Fibroblast of mammary gland (primary cell): ENCODE results near the gene GPR39.

Source experiments
- DNase-seq: peaks from one replicate; pipeline ENCODE4 v3.0.0-alpha.2; 2010; ENCODE audit warnings: low read depth
- H3K4me3 ChIP-seq: 2 replicates; pipeline ENCODE4 v1.5.1; 2011; ENCODE audit warnings: low read depth, mild to moderate bottlenecking, low read length, moderate library complexity; ENCODE audit not compliant: control insufficient read depth
- CTCF ChIP-seq: conservative IDR thresholded peaks from 2 replicates; pipeline ENCODE4 v1.5.1; 2011; ENCODE audit warnings: low read depth, low read length, inconsistent platforms; ENCODE audit not compliant: control insufficient read depth, insufficient read depth

The GPR39 gene

GRCh38 chr2:132665401-132666140, 249.0 kb downstream of the GPR39 start:
- DNase-seq, result no peak
- no peak overlapping the region for H3K4me3 ChIP-seq
- TF ChIP-seq CTCF, result no peak

GRCh38 chr2:132667706-132668105, 251.1 kb downstream of the GPR39 start:
- no peak overlapping the region for H3K4me3 ChIP-seq
- no peak for DNase-seq
- no peak for TF ChIP-seq CTCF

GRCh38 chr2:132668189-132668823, 251.7 kb downstream of the GPR39 start:
- no peak for DNase-seq
- H3K4me3 ChIP-seq, result no peak overlapping the region
- no peak for TF ChIP-seq CTCF

GRCh38 chr2:132668987-132669907, 252.6 kb downstream of the GPR39 start:
- DNase-seq, result no peak
- H3K4me3 ChIP-seq, result no peak overlapping the region
- no peak for TF ChIP-seq CTCF

GRCh38 chr2:132669908-132670495, 253.4 kb downstream of the GPR39 start, which contains the start of gene LYPD1:
Gene LYPD1 (minus strand): TSS chr2:132670205. CDS start chr2:132669932, 273 bp downstream.
- DNase-seq, result no peak
- H3K4me3 ChIP-seq, result no peak within 1 kb of the TSS

More at GRCh38 chr2:132669908-132670495, 253.4 kb downstream of the GPR39 start, which contains the start of gene LYPD1:
- no peak for TF ChIP-seq CTCF
